ENCODE results near the gene ITGA2B. TPM values are rescaled to one million over a fixed set of nuclear protein-coding genes. Genes with fewer than 3 reads are reported as not detected.

The ITGA2B gene
- total and polyA plus RNA-seq, 2 of the 13 experiments (the other 11 are each of a cell fraction or from before 2014, with no cell fraction given) = 0.38 to 1.1 TPM

GRCh38 chr17:44326861-44327444 is 62.5 kb downstream of the ITGA2B start (continued):
- TF ChIP-seq PLSCR1 (CRISPR knock-in tag; IDR thresholded peaks at IDR 0.05; ENCODE audit: borderline replicate concordance) = no peak
- TF ChIP-seq SKI (IDR thresholded peaks at IDR 0.05; ENCODE audit: partially characterized antibody) = peak; percentile 76
- 0 out of 4 replicates have a peak, but pooled peaks of 1 of the 2 experiments have one; percentile 37 for TF ChIP-seq REST (IDR thresholded peaks at IDR 0.05; ENCODE audit: borderline replicate concordance in 1 of 2, low read depth in 1 of 2, low read length in 2 of 2)
- peak; percentile 75 for TF ChIP-seq XRCC5 (optimal IDR thresholded peaks at IDR 0.05; ENCODE audit: low read length)
- TF ChIP-seq MAZ (IDR thresholded peaks at IDR 0.05; ENCODE audit: borderline replicate concordance, low read depth, low read length) = peak; percentile 94
- TF ChIP-seq MAZ (CRISPR knock-in tag; IDR thresholded peaks at IDR 0.05; ENCODE audit: low read depth) = peak; percentile 95
- TF ChIP-seq FOXP1 (IDR thresholded peaks at IDR 0.05) = no peak
- peak; percentile 22; the same call in 1 of the 2 replicates for TF ChIP-seq FOXP1 (CRISPR knock-in tag; IDR thresholded peaks at IDR 0.05)
- peak; percentile 80; the same call in 1 of the 2 replicates for TF ChIP-seq HINFP (CRISPR knock-in tag; IDR thresholded peaks at IDR 0.05; ENCODE audit: low read depth)
- TF ChIP-seq ERF (CRISPR knock-in tag; IDR thresholded peaks at IDR 0.05) = peak; percentile 88
- peak; percentile 91 for TF ChIP-seq ZMYM3 (CRISPR knock-in tag; IDR thresholded peaks at IDR 0.05)
- no peak for TF ChIP-seq THRA (CRISPR knock-in tag; IDR thresholded peaks at IDR 0.05; ENCODE audit: borderline replicate concordance)
- no peak for TF ChIP-seq SOX5 (CRISPR knock-in tag; IDR thresholded peaks at IDR 0.05; ENCODE audit: borderline replicate concordance)
- TF ChIP-seq ZNF605 (CRISPR knock-in tag; IDR thresholded peaks at IDR 0.05) = no peak
- TF ChIP-seq MNT (IDR thresholded peaks at IDR 0.05) = peak; percentile 86
- 0 out of 2 replicates have a peak, but pooled peaks have one; percentile 33 for TF ChIP-seq NR2C2 (CRISPR knock-in tag; IDR thresholded peaks at IDR 0.05; ENCODE audit: borderline replicate concordance)
- no peak for TF ChIP-seq CTCF (CRISPR knock-in tag; IDR thresholded peaks at IDR 0.05)
- TF ChIP-seq ZSCAN25 (CRISPR knock-in tag; IDR thresholded peaks at IDR 0.05) = peak; percentile 64; the same call in 1 of the 2 replicates
